Activated T-cell treated with anti-CD3 and anti-CD28 coated beads for 48 hours (primary cell): Measurements from ENCODE around the gene PRKAR1B.

Source experiments
- DNase-seq: peaks from one replicate; pipeline ENCODE4 v3.0.0-alpha.2; 2020; ENCODE audit warnings: low read depth

Gene PRKAR1B

GRCh38 chr7:538764-539685 lies 188.1 kb downstream of the PRKAR1B start:
- no peak for DNase-seq

DNA sequence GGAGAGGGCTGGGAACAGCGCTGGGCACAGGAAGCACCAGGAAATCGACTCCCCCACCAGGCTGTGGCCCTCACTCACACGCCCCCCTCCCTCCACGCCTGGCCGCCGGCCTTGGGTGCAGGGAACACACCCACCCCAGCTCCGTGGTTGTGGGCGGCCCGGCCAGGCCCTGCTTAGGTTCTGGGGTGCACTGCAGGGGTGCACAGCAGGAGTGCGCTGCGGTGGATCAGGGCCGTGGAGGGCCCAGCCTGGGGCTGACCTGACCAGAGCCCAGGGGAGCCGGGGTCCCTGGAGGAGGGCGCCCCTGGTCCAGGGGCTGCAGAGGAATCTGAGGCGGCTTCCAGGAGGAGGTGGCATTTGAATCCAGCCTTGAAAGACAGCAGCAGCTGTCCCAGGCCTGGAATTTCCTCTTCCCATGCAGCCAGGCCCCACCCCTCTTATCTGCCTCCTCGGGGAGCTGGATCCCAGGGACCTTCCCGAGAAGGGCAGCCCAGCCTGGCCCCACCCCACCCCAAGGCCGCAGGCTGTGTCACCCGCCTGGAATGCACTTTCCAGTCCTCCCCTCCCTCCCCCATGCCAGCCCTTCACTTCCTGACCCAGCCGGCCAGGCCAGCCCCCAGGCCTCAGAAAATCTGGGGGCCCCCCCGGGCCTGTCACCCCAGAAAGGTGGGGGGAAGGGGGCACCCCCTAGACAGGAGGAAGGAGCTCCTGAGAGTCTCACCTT lies 189.0 kb downstream of the PRKAR1B start:
- DNase-seq: no peak

DNA sequence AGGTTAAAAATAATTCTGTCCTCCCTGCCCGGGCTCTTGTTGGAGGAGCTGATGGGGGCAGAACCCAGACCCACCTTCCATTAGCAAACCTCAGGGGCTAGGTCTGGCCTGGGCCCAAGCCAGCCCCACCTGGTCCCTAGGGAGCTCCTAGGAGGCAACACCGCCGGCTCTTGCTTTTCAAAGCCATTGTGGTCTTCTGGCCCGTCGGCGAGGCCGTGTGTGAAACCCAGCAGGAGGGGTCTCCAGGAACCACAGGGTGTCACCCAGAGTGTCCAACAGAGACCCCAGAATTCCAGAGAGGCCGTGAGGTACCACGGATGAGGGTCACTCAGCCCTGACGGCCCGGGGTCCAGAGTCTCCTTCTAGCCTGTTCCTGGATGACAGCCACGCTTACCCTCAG lies 190.8 kb downstream of the PRKAR1B start:
- DNase-seq: no peak

- no peak for DNase-seq
Observed at GRCh38 chr7:534959-535358, 192.1 kb downstream of the PRKAR1B start.

GRCh38 chr7:534075-534474 lies 193.0 kb downstream of the PRKAR1B start:
- no peak for DNase-seq

DNA sequence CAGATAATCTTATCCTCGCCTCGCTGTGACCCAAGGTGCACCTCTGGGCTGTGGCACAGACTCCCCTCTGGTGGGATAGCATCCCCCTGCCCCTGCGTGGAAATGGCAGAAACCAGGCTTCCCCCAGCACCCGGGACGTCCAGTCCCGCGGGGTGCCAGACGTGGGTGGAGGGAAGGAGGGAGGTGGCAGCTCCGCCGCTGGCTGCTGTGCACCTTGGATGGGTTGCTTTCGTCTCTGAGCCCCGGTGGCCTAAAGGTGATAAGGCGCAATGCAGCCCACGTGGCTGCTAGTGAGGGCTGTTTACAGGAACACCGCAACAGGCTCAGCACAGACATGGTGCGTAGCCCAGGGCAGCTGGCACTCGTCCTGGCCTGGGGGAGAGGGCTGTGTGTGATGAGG lies 193.8 kb downstream of the PRKAR1B start:
- DNase-seq: no peak

DNA sequence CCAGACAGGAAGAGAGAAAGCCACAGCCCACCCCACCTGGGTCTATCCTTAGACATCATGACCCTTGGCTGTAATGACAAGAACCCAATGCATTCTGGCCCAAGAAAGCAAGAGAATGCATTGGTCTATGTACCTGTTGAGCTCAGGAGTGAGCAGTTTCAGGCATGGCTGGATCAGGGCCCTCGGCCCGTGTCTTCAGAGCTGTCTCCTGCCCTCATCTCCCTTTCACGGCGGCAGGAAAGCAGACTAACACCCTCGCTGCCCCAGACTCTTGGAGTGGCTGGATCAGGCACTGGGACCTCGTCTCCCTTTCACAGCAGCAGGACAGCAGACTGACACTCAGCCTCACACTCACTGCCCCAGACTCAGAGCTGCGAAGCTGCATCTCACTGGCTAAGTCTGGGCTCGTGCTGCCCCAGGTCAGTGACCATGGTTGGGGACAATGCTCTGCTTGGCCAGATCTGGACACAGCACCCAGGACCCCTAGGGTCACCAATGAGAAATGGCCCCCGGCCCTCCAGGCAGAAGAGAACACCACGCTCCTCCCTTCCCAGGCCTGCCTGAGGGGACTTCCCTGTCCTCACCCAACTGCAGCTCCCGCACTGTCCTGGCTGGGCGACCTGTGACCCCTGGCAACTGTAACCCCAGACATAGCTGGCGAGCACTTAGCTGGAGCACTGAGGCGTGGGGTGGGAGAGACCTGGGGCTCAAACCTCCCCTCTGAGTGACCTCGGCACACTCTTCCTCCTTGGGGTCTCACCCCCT lies 194.5 kb downstream of the PRKAR1B start:
- no peak for DNase-seq

- DNase-seq: no peak
Observed at GRCh38 chr7:531777-532176, 195.3 kb downstream of the PRKAR1B start.

- DNase-seq: no peak
Observed at GRCh38 chr7:528451-528850, 198.6 kb downstream of the PRKAR1B start.

DNA sequence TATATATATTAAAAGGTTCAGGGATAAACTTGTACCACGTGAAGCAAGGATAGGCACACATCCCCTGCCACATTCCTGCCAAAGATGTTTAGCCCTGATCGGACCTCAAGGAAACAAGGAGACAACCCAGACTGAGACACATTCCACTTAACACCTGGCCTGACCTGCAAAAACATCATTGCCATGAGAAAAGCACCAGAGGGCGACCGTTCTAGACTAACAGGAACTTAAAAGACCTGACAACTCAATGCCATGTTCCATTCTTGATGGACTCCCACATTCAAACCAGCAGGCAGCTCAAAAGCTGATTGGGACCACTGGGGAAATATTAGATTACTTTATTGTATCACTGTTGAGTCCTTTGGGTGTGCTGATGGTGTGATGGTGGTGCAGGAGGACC lies 199.4 kb downstream of the PRKAR1B start:
- DNase-seq: no peak

GRCh38 chr7:526460-527034 lies 200.5 kb downstream of the PRKAR1B start:
- no peak for DNase-seq

GRCh38 chr7:525740-526139 lies 201.3 kb downstream of the PRKAR1B start:
- DNase-seq: no peak

DNA sequence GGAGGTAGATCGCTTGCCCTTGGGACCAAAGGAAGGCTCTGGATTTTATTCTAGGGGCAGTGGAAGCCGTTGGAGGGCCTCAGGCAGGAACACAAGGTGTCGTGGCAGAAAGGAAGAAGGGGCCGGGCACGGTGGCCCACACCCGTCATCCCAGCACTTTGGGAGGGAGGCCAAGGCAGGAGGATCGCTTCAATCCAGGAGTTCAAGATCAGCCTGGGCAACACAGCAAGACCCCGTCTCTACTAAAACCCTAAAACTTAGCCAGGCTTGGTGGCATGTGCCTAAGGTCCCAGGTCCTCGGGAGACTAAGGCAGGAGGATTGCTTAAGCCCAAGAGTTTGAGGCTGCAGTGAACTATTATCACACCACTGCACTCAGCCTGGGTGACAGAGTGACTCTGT lies 202.3 kb downstream of the PRKAR1B start:
- DNase-seq: no peak

GRCh38 chr7:523347-524336 lies 203.4 kb downstream of the PRKAR1B start:
- no peak for DNase-seq

DNA sequence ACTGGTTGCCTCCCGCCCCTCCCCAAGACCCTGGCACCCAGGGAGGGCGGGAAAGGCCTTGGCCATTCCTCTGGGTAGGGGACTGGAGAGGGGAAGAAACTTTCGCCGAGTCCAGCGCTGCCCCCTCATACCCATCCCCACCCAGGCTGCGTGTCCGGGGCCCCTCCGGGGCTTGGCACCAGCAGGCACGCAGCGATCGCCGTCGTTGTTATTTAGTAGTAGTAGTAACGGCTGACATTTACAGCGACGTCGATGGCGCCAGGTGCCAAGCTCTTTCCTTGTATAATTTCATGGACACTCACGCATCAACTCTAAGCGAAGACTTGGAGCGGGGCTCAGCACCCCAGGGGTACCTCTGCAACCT lies 204.1 kb downstream of the PRKAR1B start:
- DNase-seq: no peak

- no peak for DNase-seq
Observed at GRCh38 chr7:522071-522950, 204.8 kb downstream of the PRKAR1B start.

- no peak for DNase-seq
Observed at GRCh38 chr7:521221-522070, 205.6 kb downstream of the PRKAR1B start.

- DNase-seq: no peak
Observed at GRCh38 chr7:520503-521161, 206.4 kb downstream of the PRKAR1B start.
